Pulmonary artery endothelial cell (primary cell): ENCODE results near the gene KCNAB2. TPM values are rescaled to one million over a fixed set of nuclear protein-coding genes. Genes with fewer than 3 reads are reported as not detected.
"Not testable (repeated sequence)": the region's sequence is repeated elsewhere in the genome, so short reads cannot be mapped to it uniquely, and the experiment has no call there.

ENCODE experiments used
- DNase-seq: peaks from one replicate; pipeline ENCODE4 v3.0.0-alpha.2; 2011; ENCODE audit warnings: low read depth, low spot score
- total RNA-seq: library from RNA; depleted of rRNA; stranded (reverse); fragments of >200 nt; gene quantifications from 2 replicates; pipeline ENCODE4 v1.2.3, GENCODE V29; 2014

The KCNAB2 gene
- total RNA-seq, 1 donor from 2014 or later, result 3.5 TPM

DNA sequence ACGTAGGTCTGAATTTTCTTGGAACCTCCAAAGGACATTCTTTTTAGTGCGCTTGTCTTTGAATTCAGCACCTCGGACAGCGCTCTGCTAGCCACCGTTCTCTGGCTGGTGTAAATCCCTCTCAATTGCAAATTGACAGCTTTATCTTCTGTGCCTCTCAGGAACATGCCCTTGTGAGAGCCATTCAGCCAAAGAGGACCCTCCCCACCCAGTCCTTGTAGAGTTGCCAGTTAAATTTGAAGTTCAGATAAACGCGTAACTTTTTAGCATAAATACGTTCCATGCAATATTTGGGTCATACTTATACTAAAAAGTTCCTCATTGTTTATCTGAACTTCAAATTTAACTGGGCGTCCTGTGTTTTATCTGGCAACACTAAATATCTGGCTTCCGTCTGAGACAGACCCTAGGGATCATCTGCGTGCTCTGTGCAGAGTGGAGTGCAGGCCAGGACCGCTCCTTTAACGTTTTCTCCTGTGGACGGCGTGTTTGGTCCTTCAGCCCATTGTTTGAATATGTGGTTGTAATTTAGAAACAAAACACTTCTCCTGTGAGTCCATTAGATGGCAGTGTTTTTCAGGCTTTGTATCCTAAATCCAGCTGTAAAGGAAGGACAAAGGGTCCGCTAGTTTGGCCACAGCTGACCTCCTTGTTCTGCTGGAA, 7.0 kb downstream of the KCNAB2 start:
- DNase-seq, result peak; percentile 36

DNA sequence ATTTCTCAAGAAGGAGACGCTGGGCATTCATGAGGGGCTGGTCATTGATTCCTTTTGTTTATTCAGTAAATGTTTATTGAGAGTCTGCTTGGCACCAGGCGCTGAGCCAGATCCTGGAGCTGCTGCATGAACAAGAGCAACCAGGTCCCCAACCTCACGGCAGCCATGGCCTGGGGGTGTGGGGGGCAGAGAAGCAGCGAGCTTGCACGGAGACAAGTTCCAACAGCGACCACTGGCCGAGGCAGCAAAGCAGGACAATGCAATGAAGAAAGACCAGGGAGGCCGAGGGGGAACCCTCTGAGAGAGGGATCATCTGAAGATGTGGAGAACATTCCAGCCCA, 7.5 kb downstream of the KCNAB2 start:
- DNase-seq, result no peak

DNA sequence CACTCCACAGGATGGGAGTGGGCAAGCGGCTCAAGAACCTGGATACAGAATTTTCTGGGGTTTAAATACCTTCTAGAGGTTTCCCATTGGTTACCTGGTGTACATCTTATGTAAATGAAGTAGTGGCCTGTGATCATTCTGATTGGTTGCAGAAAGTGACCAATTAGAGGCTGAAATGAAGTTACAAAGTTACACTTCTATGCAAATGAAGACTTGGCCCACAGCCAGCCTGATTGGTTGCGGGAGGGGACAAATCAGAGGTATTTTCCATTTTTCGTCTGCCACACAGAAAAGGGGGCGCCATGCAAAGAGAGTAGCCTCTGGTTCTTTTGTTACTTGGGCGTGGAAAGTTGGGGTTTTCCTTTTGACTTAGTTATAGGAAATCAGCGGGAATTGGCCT, 8.9 kb downstream of the KCNAB2 start:
- DNase-seq, result no peak

DNA sequence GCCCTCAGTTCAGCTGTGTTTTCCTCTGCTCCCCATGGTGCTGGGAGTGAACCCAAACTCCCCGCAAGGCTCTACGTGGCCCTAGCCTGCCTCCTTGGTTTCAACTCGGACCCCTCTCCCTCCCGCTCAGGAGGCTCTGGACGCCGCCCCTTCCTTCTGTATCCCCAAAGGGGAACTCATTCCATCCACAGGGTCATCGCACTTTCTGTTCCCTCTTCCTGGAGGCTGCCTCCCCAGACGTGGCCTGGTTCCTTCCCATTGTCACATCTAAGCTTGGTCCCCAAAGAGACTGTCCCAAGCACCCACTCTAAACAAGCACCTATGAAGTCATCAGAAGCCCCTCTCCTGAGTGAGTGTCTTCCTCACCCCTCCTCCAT, 10.9 kb downstream of the KCNAB2 start:
- DNase-seq, result no peak

DNA sequence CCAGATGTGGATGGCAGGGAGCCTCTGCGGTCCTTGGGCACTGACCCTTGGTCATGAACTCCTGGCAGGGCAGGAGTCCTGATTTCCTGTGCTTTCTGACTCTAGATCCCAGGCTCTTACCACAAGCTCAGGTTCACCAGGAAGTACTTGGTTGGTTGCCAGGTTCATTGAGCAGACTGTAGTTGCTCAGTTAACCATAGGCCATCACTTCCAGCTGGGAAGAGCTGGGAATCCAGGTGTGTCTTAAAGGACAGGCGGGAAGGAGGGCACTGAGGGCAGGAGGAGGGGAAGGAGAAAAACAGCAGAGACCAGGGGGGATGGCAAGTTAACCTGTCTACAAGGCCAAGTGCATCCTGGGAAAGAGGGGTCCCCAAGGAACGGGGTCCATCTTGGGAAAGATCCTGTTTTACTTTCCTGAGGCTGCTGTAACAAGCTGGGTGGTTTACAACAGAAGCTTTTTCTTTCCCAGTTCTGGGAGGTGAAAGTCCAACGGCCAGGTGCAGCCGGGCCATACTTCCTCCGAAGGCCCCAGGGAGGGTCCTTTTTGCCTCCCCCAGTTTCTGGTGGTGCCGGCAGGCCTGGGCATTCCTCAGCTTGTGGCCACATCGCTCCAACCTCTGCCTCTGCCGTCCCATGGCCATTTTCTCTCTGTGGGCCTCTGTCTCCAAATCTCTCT, 11.6 kb downstream of the KCNAB2 start:
- DNase-seq, result no peak

DNA sequence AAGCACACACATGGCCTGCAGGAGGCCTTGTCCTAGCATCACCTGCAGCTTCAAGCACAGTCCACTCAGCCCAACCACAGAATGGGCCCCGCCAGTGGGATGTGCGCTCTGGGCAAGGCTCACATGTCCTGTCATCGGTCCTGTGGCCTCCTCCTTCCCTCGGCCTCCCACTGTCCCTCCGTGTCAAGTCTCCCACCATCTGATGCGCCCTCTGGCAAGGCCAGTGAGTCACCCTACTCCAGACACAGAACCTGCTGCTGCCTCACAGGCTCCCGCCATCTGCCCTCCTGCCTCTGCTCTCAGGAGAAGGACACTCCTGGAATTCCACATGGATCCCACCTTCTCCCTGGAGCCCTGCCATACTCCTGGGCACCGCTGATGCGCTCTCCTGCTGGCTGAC, 14.2 kb downstream of the KCNAB2 start:
- no peak for DNase-seq

DNA sequence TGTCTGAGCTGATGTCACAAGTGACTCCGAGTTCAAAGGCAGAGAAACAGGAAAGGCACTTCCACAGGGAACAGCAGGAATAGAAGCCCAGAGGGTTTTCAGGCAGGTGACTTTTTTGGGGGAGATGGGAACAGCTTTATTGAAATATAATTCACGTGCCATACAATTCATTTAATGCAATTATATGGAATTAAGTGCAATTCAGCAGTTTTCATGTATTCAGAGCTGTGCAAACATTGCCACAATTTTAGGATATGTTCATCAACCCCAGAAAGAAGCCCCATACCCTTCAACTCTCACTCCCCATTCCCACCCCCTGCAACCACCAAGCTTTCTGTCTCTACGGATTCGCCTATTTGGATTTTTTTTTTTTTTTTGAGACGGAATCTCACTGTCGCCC, 17.0 kb downstream of the KCNAB2 start:
- DNase-seq, result no peak

DNA sequence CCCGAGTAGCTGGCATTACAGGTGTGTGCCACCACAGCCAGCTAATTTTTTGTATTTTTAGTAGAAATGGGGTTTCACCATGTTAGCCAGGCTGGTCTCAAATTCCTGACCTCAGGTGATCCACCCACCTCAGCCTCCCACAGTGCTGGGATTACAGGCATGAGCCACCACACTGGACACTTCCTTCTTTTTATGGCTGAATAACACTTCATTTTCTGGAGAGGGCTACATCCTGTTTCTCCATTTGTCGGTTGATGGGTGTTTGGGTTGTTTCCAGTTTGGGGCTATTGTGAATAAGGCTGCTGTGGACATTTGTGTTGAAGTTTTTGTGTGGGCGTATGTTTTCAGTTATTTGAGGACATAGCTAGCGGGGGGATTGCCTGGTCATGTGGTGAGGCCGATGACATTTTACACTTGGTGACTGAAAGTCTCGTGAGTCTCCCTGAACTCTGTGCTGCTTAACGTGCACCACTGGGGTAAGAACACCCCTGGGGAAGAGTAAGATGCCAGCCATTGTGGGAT, 17.9 kb downstream of the KCNAB2 start:
- DNase-seq, result not testable (repeated sequence)

DNA sequence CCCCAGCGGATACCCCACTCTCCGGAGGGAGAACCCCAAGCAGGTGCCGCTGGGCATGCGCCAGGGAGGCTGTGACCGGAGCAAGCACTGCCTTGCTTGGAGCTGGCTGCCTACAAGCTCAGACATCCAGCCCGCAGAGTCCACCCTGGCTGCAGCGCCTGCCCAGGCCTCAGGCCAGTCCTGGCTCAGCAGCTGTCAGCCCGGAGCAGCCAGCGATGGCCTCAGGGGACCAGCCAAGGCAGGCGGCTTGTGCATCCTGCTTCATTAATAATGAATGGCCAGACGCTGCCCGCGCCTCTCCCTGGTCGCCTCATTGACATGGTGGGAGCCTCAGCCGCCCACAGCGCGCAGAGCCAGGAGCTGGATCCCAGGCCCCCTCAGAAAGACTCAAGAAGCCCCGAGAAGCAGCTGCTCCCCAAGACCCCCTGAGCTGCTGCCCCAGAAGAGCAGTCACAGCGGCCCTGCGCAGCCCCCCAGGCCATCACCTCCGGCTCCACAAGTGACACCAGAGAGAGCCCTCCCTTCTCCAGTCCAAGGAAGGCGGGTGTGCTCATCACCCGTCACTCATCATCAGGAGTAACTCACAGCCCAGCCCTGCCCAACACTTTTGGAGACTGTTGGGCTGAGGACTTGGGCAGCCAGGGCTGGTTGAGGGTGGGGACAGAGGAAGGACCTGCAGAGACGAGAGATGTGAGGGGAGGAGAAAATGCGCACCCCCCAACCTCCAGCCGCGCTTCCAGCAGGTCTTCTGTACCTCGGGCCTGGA, 19.6 kb downstream of the KCNAB2 start:
- DNase-seq, result no peak

DNA sequence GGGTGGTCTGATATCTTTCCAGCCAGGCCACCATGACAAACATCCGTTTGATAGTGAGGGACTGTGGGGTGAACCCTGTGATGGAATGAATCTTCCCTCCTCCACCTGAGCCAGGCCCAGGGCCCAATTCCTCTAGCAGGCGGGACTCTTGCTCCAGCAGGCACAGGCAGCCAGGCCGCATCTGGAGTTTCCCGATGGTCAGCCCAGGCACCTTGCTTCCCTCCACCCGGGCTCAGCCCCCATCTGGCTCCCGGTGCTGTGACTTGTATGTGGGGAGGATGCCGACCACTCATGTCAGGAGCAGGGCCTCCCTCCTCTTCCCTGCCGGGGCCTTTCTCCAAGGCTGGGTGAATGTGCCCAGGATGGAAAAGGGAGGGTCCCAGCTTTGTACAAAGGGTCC, 21.0 kb downstream of the KCNAB2 start:
- DNase-seq, result no peak

DNA sequence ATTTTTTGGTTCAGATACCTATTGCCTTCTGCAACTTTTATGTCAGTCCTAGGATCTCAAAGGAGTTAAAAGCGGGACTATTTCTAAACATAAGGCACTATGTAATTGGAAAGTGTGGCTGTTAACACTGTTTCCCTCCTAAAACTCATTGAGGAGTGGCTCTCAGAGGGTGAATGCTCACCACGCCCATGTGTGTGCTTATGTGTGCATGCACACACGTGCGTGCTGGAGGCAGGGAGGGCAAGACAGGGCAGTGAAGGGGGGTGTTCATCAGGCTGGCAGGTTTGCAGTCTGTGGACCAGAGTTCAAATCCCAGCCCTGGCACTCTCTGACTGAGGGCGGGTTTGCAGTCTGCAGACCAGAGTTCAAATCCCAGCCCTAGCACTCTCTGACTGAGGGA, 22.4 kb downstream of the KCNAB2 start:
- DNase-seq, result no peak

DNA sequence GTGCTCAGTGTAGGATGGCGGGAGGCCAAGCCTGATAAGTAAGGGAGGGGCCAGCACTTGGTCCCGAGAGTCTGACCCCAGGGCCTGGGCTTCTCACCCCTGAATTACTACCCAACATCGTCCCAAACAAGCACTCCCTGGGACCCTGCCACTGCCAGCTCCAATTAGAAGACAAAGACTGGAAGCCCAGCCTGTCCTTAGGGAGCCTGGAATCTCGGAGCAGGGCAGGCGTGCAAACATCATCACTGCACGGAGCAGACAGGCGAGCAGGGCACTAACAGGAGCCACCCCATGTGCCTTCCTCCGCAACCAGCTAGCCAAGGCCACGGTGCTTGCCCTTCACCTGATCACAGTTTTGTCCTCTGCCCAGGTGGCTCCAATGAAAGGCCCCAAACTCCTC, 23.2 kb downstream of the KCNAB2 start:
- DNase-seq, result no peak

DNA sequence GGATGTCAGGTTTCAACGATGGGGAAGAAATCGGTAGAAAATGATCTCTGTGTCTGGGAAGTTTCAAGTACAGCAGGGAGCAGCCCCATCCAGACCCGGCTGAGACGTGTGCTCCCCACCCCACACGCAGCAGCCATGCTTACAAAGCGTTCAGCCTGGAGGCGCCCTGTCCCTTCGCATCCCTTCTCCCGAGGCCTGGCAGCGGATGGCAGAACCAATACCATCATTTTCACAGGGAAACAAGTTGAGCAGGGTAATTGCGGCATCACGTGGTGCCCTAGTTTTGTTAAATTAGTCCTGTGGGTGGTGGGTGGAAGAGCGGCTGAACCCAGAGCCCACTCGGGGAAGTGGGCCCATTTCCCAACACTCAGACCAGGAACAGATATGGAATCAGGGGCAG, 23.9 kb downstream of the KCNAB2 start:
- DNase-seq, result no peak

DNA sequence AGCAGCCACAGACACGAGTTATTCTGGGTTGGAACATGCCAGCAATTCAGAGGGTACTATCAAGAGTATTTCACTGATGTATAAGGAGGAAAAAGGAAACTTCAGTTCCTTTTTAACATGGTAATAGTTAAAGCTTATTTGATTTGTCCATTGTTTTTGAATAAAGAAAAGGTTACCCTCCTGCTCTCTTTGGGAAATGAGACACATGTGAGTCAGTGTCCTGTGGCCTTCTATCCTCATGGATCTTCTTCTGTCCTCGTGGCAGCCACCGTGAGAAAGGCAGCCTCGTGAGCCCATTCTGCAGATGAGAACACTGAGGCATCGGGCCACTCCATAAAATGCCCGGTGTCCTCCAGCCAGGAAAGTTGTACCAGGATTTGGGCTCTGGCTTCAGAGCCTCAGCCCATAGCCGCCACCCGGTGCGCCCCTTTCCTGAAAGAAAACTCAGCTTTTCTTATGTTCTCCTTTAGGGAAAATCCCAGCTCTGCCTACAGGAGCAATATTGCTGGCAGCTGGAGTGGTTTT, 24.8 kb downstream of the KCNAB2 start:
- DNase-seq, result no peak

DNA sequence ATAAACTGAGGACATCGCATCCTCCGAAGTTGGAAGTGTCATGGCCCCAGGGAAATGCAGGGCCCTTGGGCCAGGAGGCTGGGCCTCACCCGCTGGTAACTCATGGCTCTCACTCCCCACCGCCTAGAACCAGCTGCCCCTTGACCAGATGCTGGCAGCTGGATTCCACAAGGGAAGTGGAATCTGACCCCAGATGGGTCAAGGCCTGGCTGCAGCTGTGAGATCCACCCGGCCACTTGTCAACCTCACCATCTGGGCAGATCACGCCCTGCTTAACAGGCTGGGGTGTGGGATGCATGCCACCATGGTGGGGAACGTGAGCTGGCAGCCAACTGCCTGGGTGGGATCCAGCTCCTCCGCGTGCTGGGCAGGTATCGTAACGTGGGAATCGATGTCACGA, 25.5 kb downstream of the KCNAB2 start:
- DNase-seq, result no peak

DNA sequence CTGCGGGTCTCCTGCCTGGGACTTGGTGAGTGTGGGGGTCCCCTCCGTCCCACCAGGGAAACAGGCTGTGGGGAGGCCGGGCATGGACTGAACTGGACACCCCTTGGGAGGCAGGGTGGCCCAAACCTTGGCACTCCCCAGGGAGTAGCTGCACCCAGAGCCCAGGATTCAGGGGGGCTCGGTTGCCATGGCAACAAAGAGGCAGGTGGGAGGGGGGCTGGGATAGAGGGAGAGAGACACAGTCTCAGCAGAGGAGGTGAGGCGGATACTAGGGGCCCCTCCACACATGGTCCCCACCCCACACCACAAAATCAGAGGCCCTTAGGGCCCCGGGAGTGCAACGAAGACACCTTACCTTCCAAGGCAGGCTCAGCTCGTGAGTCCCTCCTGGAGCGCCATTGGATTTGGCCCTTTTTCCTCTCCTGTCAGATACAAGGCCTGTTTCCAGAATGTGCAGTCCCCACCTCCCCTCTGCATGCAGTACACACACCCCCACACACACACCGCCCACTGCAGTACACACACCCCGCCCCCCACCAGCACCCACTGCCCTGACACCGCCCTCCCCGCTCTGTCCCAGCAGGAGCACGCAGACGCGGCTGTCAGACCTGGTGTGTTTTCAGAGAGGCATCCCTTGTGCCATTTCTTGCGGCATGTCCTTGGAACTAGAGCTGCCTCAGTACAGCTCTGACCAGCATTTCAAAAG, 27.2 kb downstream of the KCNAB2 start:
- DNase-seq, result no peak

DNA sequence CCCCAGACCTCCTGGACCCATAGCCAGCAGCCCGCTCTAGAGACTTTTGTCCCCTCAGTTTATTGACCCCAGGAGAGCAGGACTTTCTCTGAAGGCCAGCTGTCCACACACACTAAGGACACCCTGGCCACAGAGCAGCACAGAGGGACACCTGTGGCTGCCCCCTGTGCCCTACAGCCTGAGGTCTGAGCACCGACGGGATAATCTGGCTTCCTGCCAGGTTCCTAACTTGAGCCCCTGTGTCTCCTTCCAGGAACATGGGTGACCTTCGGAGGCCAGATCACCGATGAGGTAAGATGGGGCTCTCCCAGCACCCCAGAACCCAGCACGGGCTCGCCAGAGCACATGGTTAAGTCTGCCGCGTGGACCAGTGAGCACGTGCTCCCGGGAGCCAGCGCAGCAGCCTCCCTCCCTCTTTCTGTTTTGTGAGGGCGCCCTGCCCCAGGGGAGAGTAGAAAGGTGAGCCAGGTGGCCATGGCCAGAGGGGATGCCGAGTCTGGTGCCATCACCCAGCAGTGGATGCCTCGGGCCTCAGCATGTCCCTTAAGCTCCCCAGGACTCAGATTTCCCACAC, 27.9 kb downstream of the KCNAB2 start:
- no peak for DNase-seq

DNA sequence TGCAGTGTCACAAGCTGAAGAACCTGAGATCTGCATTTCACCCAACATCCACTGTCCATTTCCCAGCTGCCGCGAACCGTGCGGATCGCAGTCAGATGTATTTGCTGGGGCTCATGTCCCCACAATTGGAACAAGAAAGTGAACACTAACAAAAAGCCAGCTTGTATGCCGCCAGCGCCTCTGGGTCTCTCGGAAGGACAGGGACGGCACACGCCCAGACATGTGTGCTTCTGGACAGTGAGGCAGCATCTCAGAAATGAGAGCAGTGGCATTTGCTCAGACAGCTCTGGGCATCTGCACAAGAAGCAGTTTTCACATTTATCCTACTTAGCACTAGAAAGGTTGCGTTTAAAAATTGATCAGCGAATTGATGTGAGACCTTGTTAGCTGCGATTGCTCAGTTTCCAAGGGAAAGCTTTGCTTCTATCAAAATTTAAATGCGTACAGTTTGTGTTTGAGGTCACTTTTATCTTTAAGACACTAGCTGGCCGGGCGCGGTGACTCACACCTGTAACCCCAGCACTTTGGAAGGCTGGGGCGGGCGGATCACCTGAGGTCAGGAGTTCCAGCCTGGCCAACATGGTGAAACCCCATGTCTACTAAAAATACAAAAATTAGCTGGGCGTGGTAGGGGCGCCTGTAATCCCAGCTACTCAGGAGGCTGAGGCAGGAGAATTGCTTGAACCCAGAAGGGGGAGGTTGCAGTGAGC, 28.7 kb downstream of the KCNAB2 start:
- no peak for DNase-seq

DNA sequence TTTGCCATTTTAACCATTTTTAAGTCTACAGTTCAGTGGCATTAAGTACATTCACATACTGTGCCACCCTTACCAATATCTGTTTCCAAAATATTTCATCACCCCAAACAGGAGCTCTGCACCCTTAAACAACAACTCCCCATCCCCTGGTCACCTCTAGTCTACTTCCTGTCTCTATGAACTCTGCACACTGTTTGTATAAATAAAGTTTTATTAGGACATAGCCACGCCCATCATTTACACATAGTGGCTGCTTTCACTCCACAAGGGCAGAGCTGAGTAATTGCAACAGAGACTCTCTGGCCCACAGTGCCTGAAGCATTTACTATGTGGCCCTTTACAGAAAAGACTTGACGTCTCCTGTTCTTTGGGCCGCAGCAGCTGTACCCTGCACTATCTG, 30.1 kb downstream of the KCNAB2 start:
- DNase-seq, result no peak

DNA sequence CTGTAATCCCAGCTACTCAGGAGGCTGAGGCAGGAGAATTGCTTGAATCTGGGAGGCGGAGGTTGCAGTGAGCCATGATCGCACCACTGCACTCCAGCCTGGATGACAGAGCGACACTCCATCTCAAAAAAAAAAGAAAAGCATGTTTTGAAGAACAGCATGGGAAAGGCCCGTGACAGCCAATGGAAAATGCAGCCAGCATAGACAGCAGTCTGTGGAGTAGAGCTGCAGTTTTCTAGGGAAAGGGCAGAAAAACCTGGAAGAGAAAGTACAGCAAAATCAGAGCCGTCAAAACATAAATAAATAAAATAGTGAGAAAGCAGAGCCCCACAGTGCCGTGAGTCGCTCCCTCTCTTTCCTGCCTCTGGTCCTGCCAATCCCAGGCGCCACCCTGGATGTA, 31.4 kb downstream of the KCNAB2 start:
- not testable (repeated sequence) for DNase-seq

DNA sequence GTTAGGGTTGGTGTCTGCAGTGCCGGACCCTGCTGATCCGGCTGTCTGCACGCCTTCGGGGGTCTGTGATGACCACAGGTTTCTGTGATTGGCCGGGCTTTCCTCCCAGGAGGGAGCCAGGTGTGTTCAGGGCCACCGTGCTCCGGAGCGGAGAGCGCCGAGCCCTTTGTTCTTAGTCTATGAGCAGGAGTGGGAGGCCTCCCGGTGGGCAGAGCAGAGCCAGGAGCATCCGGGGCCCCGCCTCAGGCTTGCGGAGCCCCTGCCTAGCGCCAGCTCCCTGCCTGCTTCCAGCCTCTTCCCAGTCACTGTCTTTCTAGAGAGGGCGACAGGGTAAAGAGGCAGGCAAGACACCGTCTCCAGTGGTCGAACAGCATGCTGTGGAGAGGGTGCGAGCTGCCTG, 31.8 kb downstream of the KCNAB2 start:
- DNase-seq, result no peak
